ENCODE measurements around the gene TNPO3.

TNPO3 gene

DNA sequence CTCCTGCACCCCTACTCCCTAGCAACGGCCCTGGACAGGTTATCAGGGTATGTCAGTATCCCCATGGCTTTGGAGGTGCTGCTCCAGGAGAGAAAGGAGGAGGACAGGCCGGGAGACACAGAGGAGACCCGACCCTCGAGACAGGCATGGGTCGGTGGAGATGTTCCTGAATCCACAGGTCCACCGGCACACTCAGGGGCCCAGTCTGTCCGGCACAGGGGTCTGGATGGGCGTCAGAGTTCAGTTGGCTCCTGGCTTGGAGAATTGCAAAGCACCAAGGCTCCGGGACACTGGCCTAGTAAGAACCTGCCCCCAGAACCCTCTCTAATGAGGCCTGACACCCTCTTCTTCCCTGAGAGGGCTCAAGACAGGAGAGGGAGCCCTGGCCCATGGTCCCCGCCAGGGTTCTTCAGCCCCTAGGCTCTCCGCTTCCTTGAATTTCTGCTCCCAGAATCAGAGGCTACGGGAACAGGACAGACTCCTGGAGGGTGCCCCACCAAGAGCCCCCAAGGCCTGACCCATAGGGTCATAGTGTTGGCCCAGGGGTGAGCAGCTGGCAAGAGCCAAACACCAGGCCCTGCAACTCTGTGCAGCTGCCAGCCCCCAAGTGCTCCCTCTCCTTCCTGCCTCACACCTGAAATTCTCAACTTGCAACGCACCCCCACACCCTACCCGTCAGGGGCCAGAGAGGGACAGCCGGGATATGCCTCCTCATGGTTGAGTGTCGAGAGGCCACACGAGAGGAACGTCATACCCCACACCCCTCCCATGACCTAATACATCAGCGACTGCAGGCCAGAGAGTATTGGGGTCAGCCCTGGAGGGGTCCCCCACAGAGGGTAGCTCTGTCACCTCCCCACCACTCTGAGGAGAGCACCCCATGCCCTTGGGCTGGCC is 122.7 kb downstream of the TNPO3 start:
- H3K79me1 ChIP-seq (ENCODE audit: low read length) = no peaks in the 10 kb centered on the region
- H2BK120ac ChIP-seq (ENCODE audit: insufficient read depth, low read length, poor library complexity) = no peak overlapping the region
- no peak overlapping the region for H2BK12ac ChIP-seq (ENCODE audit: low read length)
- no peak for DNase-seq
- H3K18ac ChIP-seq (ENCODE audit: low read length) = no peak overlapping the region
- H2BK5ac ChIP-seq (ENCODE audit: low read depth, low read length, poor library complexity) = no peak overlapping the region
- no peaks in the 10 kb centered on the region for H3K4me1 ChIP-seq (ENCODE audit: control insufficient read depth in 1 of 2, insufficient read depth in 2 of 2, low read length in 2 of 2)
- H4K8ac ChIP-seq (ENCODE audit: low read depth, low read length) = no peak overlapping the region
- no peak overlapping the region for H3K9ac ChIP-seq (ENCODE audit: low read length)
- no peak overlapping the region for H2AK5ac ChIP-seq (ENCODE audit: low read length)
- H3K4me3 ChIP-seq (ENCODE audit: low read depth, low read length) = no peak overlapping the region
- H3K36me3 ChIP-seq (ENCODE audit: control insufficient read depth in 1 of 2, insufficient read depth in 2 of 2, low read length in 2 of 2) = no peaks in the 10 kb centered on the region
- no peak overlapping the region for H3K27ac ChIP-seq (ENCODE audit: low read depth, low read length)
- no peak overlapping the region for H3K14ac ChIP-seq (ENCODE audit: low read length)
- H3K27me3 ChIP-seq (ENCODE audit: insufficient read depth, low read length) = peaks cover 9% of the 10 kb centered on the region
- H3K23ac ChIP-seq (ENCODE audit: low read length) = no peak overlapping the region
- H2AFZ ChIP-seq (ENCODE audit: insufficient read depth, low read length, poor library complexity) = no peak overlapping the region
- H4K12ac ChIP-seq (ENCODE audit: low read depth, low read length) = no peak overlapping the region
- no peak overlapping the region for H3K4ac ChIP-seq (ENCODE audit: low read depth, low read length)
- peaks cover 5% of the 10 kb centered on the region for H3K9me3 ChIP-seq (ENCODE audit: insufficient read depth, low read depth, low read length)
- no CpG with 5 or more reads among the region's 19 CpGs for WGBS (ENCODE audit: extremely low coverage, insufficient coverage, insufficient read length)
- H3K79me2 ChIP-seq (ENCODE audit: control insufficient read depth, insufficient read depth, low read length, poor library complexity) = no peaks in the 10 kb centered on the region
- no peak overlapping the region for H4K91ac ChIP-seq (ENCODE audit: low read depth, low read length)
- no peak overlapping the region for H3K4me2 ChIP-seq (ENCODE audit: low read length)

DNA sequence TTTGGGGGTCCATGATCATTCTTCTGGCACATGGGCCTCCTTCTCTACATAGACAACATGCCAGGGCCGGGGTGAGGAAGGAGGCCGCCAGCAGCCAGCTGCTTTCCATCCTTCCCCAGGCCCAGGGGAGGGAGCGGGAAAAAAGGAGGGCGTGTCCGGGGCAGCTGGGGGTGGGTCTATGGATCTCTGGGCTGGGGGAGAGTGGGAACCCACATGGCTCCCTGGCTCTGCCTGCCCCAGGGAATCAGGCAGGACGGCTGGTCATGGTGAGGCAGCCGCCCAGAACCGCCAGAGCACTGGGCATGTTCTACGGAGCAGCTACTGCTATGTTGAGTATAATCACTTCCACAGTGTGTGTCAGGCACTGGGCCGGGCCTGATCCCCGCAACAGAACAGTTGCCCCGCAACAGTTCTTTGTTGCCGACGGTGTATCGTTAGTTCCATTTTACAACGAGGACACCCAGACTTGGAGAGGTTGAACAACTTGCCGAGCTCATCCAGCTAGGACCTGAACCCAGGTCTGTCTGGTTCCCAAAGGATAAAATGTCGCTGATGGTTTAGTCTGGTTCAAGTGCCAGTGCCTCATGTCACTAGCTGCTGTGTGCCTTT is 123.6 kb downstream of the TNPO3 start:
- H3K4me3 ChIP-seq (ENCODE audit: low read depth, low read length) = no peak overlapping the region
- H3K79me2 ChIP-seq (ENCODE audit: control insufficient read depth, insufficient read depth, low read length, poor library complexity) = no peaks in the 10 kb centered on the region
- H3K27ac ChIP-seq (ENCODE audit: low read depth, low read length) = no peak overlapping the region
- peaks cover 5% of the 10 kb centered on the region for H3K9me3 ChIP-seq (ENCODE audit: insufficient read depth, low read depth, low read length)
- no peak overlapping the region for H3K4me2 ChIP-seq (ENCODE audit: low read length)
- H2BK120ac ChIP-seq (ENCODE audit: insufficient read depth, low read length, poor library complexity) = no peak overlapping the region
- H3K27me3 ChIP-seq (ENCODE audit: insufficient read depth, low read length) = peaks cover 3% of the 10 kb centered on the region
- H4K8ac ChIP-seq (ENCODE audit: low read depth, low read length) = no peak overlapping the region
- H3K4ac ChIP-seq (ENCODE audit: low read depth, low read length) = no peak overlapping the region
- H3K4me1 ChIP-seq (ENCODE audit: control insufficient read depth in 1 of 2, insufficient read depth in 2 of 2, low read length in 2 of 2) = no peaks in the 10 kb centered on the region
- H3K79me1 ChIP-seq (ENCODE audit: low read length) = no peaks in the 10 kb centered on the region
- H2BK12ac ChIP-seq (ENCODE audit: low read length) = no peak overlapping the region
- no peak overlapping the region for H3K18ac ChIP-seq (ENCODE audit: low read length)
- no peak overlapping the region for H4K12ac ChIP-seq (ENCODE audit: low read depth, low read length)
- no peak overlapping the region for H2BK5ac ChIP-seq (ENCODE audit: low read depth, low read length, poor library complexity)
- DNase-seq = no peak
- no peak overlapping the region for H3K14ac ChIP-seq (ENCODE audit: low read length)
- H3K23ac ChIP-seq (ENCODE audit: low read length) = no peak overlapping the region
- no peak overlapping the region for H4K91ac ChIP-seq (ENCODE audit: low read depth, low read length)
- no peaks in the 10 kb centered on the region for H3K36me3 ChIP-seq (ENCODE audit: control insufficient read depth in 1 of 2, insufficient read depth in 2 of 2, low read length in 2 of 2)
- H2AK5ac ChIP-seq (ENCODE audit: low read length) = no peak overlapping the region
- WGBS (ENCODE audit: extremely low coverage, insufficient coverage, insufficient read length) = no CpG with 5 or more reads among the region's 18 CpGs
- H3K9ac ChIP-seq (ENCODE audit: low read length) = no peak overlapping the region
- H2AFZ ChIP-seq (ENCODE audit: insufficient read depth, low read length, poor library complexity) = no peak overlapping the region

- no peaks in the 10 kb centered on the region for H3K79me2 ChIP-seq (ENCODE audit: control insufficient read depth, insufficient read depth, low read length, poor library complexity)
- H3K27me3 ChIP-seq (ENCODE audit: insufficient read depth, low read length) = no peaks in the 10 kb centered on the region
- no peak overlapping the region for H3K27ac ChIP-seq (ENCODE audit: low read depth, low read length)
- H3K23ac ChIP-seq (ENCODE audit: low read length) = no peak overlapping the region
- H3K4me3 ChIP-seq (ENCODE audit: low read depth, low read length) = no peak overlapping the region
- no CpG with 5 or more reads among the region's 14 CpGs for WGBS (ENCODE audit: extremely low coverage, insufficient coverage, insufficient read length)
- H4K8ac ChIP-seq (ENCODE audit: low read depth, low read length) = no peak overlapping the region
- H3K4ac ChIP-seq (ENCODE audit: low read depth, low read length) = no peak overlapping the region
- no peak overlapping the region for H3K18ac ChIP-seq (ENCODE audit: low read length)
- DNase-seq = no peak
- no peak overlapping the region for H3K9ac ChIP-seq (ENCODE audit: low read length)
- H2BK12ac ChIP-seq (ENCODE audit: low read length) = no peak overlapping the region
- no peak overlapping the region for H4K91ac ChIP-seq (ENCODE audit: low read depth, low read length)
- no peak overlapping the region for H2BK120ac ChIP-seq (ENCODE audit: insufficient read depth, low read length, poor library complexity)
- H3K4me1 ChIP-seq (ENCODE audit: control insufficient read depth in 1 of 2, insufficient read depth in 2 of 2, low read length in 2 of 2) = no peaks in the 10 kb centered on the region
- peaks cover 5% of the 10 kb centered on the region for H3K9me3 ChIP-seq (ENCODE audit: insufficient read depth, low read depth, low read length)
- H2AK5ac ChIP-seq (ENCODE audit: low read length) = no peak overlapping the region
- H2AFZ ChIP-seq (ENCODE audit: insufficient read depth, low read length, poor library complexity) = no peak overlapping the region
- H4K12ac ChIP-seq (ENCODE audit: low read depth, low read length) = no peak overlapping the region
- H3K4me2 ChIP-seq (ENCODE audit: low read length) = no peak overlapping the region
- H3K14ac ChIP-seq (ENCODE audit: low read length) = no peak overlapping the region
- no peaks in the 10 kb centered on the region for H3K36me3 ChIP-seq (ENCODE audit: control insufficient read depth in 1 of 2, insufficient read depth in 2 of 2, low read length in 2 of 2)
- no peak overlapping the region for H2BK5ac ChIP-seq (ENCODE audit: low read depth, low read length, poor library complexity)
- no peaks in the 10 kb centered on the region for H3K79me1 ChIP-seq (ENCODE audit: low read length)
Observed at GRCh38 chr7:128928882-128929788, 125.8 kb downstream of the TNPO3 start.

DNA sequence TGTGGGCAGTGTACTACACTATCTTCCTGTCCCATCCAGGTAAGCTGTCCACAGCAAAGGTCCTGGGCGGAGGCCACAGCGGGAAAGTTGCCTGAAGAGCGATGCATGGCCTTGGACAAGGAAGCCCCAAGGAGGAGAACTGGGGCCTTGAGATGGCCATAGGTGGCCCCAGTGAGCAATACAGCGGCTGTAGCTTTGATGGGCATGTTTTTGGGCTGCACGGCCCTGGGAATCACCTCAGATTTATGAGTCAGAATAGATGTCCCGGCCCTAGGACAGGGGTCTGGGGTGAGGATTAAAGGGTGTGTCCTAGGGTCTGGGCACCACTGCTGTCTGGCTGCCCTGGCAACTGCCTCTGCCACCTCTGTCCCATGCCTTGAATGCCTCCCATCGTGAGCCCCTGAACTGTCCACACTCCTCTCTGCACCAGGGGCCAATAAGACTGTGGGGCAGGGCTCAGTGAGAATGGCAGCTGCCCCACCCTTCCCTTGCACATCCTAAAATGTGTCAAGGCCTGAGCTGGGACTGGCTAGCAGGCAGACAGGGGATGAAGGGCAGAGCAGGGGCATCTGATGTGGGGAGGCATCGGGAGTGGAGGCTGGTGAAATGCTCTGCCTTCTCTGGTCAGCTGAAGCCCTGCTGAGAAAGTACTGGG is 126.6 kb downstream of the TNPO3 start:
- Histone ChIP-seq H2BK12ac (ENCODE audit: low read length) (no peak overlapping the region), H2AK5ac (ENCODE audit: low read length) (no peak overlapping the region), H3K4me3 (ENCODE audit: low read depth, low read length) (no peak overlapping the region), H3K27me3 (ENCODE audit: insufficient read depth, low read length) (no peaks in the 10 kb centered on the region), H3K4me2 (ENCODE audit: low read length) (no peak overlapping the region), H2BK120ac (ENCODE audit: insufficient read depth, low read length, poor library complexity) (no peak overlapping the region), H3K4ac (ENCODE audit: low read depth, low read length) (no peak overlapping the region), H3K27ac (ENCODE audit: low read depth, low read length) (no peak overlapping the region), H3K14ac (ENCODE audit: low read length) (no peak overlapping the region), H3K4me1 (ENCODE audit: control insufficient read depth in 1 of 2, insufficient read depth in 2 of 2, low read length in 2 of 2) (no peaks in the 10 kb centered on the region), H3K18ac (ENCODE audit: low read length) (no peak overlapping the region), H4K12ac (ENCODE audit: low read depth, low read length) (no peak overlapping the region), H3K79me1 (ENCODE audit: low read length) (no peaks in the 10 kb centered on the region), H3K23ac (ENCODE audit: low read length) (no peak overlapping the region), H2BK5ac (ENCODE audit: low read depth, low read length, poor library complexity) (no peak overlapping the region), H3K9me3 (ENCODE audit: insufficient read depth, low read depth, low read length) (peaks cover 5% of the 10 kb centered on the region), H3K9ac (ENCODE audit: low read length) (no peak overlapping the region), H3K79me2 (ENCODE audit: control insufficient read depth, insufficient read depth, low read length, poor library complexity) (no peaks in the 10 kb centered on the region), H2AFZ (ENCODE audit: insufficient read depth, low read length, poor library complexity) (no peak overlapping the region), H3K36me3 (ENCODE audit: control insufficient read depth in 1 of 2, insufficient read depth in 2 of 2, low read length in 2 of 2) (no peaks in the 10 kb centered on the region), H4K8ac (ENCODE audit: low read depth, low read length) (no peak overlapping the region), H4K91ac (ENCODE audit: low read depth, low read length) (no peak overlapping the region)
- WGBS (ENCODE audit: extremely low coverage, insufficient coverage, insufficient read length) = no CpG with 5 or more reads among the region's 8 CpGs
- no peak for DNase-seq

Data from trophoblast cell (in vitro differentiated cells and primary cell).